Fibroblast of skin of back (primary cell): ENCODE data around the gene SCG5. TPM values are rescaled to one million over a fixed set of nuclear protein-coding genes. Genes with fewer than 3 reads are reported as not detected.
"Not testable (repeated sequence)": the region's sequence is repeated elsewhere in the genome, so short reads cannot be mapped to it uniquely, and the experiment has no call there.

Experiments
- DNase-seq: peaks from one replicate; pipeline ENCODE4 v3.0.0-alpha.2; 2013
- polyA plus RNA-seq, 2 experiments: library from polyadenylated mRNA; unstranded; fragments of 120-200 nt; gene quantifications; one replicate each; pipeline ENCODE4 v1.2.1, GENCODE V29; 2013; ENCODE audit not compliant: insufficient read length in 2 of 2

SCG5 gene
- 11.3 TPM for polyA plus RNA-seq (2013, experiment 1 of 2; ENCODE audit: insufficient read length)
- polyA plus RNA-seq (2013, experiment 2 of 2; ENCODE audit: insufficient read length) = 9.1 TPM

- no peak for DNase-seq
These were observed at the start of gene SCG5 for GRCh38 chr15:32641517-32642059. SCG5 (plus strand) TSS chr15:32641710; CDS start chr15:32643593, 1,883 bp downstream.

GRCh38 chr15:32593151-32593550 is 48.4 kb upstream of the SCG5 start, which contains the start of gene GOLGA8N:
GOLGA8N (plus strand) TSS chr15:32593456.
- not testable (repeated sequence) for DNase-seq

- not testable (repeated sequence) for DNase-seq
These were observed 32.0 kb upstream of the SCG5 start for GRCh38 chr15:32609518-32609917.

- DNase-seq = peak; percentile 44
These were observed 30.8 kb upstream of the SCG5 start for GRCh38 chr15:32610719-32611118.

- DNase-seq = not testable (repeated sequence)
These were observed 26.8 kb upstream of the SCG5 start for GRCh38 chr15:32614712-32615050.

- DNase-seq = peak; percentile 91
These were observed 26.2 kb upstream of the SCG5 start, which contains the start of gene ARHGAP11A for GRCh38 chr15:32615051-32615870. ARHGAP11A (plus strand) TSS chr15:32615504; CDS start chr15:32616212, 708 bp downstream.

GRCh38 chr15:32615871-32616426 is 25.6 kb upstream of the SCG5 start:
- DNase-seq = not testable (repeated sequence)

- DNase-seq = no peak
These were observed 5.1 kb upstream of the SCG5 start for GRCh38 chr15:32636410-32636809.

- DNase-seq = no peak
These were observed 4.5 kb upstream of the SCG5 start for GRCh38 chr15:32636908-32637567.

- DNase-seq = no peak
These were observed 3.8 kb upstream of the SCG5 start for GRCh38 chr15:32637704-32638103.

GRCh38 chr15:32642667-32643435 is 1.3 kb downstream of the SCG5 start:
- no peak for DNase-seq

GRCh38 chr15:32643907-32644445 is 2.5 kb downstream of the SCG5 start:
- peak; percentile 53 for DNase-seq

GRCh38 chr15:32646291-32646690 is 4.8 kb downstream of the SCG5 start:
- no peak for DNase-seq

GRCh38 chr15:32649342-32649741 is 7.8 kb downstream of the SCG5 start:
- DNase-seq = peak; percentile 53

GRCh38 chr15:32651229-32651837 is 9.8 kb downstream of the SCG5 start:
- peak; percentile 80 for DNase-seq

- DNase-seq = no peak
These were observed 10.7 kb downstream of the SCG5 start for GRCh38 chr15:32652178-32652577.

- DNase-seq = no peak
These were observed 14.6 kb downstream of the SCG5 start for GRCh38 chr15:32656091-32656490.

GRCh38 chr15:32656496-32656895 is 15.0 kb downstream of the SCG5 start:
- DNase-seq = no peak

- no peak for DNase-seq
These were observed 15.8 kb downstream of the SCG5 start for GRCh38 chr15:32657198-32657883.

GRCh38 chr15:32657941-32658340 is 16.4 kb downstream of the SCG5 start:
- no peak for DNase-seq
